Measurements from ENCODE around the gene RPL26.

The RPL26 gene

GRCh38 chr17:8406174-8406573 lies 23.2 kb upstream of the RPL26 start:
- no peaks in the 10 kb centered on the region for H3K36me3 ChIP-seq (replicated peaks; ENCODE audit: insufficient read depth, low read length)
- peaks cover 6% of the 10 kb centered on the region; the same call in 1 of the 2 replicates for H3K4me1 ChIP-seq (ENCODE audit: low read length)
- no peak overlapping the region for H3K9ac ChIP-seq (ENCODE audit: low read length)
- no peak overlapping the region for H2AFZ ChIP-seq (ENCODE audit: low read length)
- TF ChIP-seq EZH2phosphoT487 (IDR thresholded peaks at IDR 0.05; ENCODE audit: low read length) (no peak), EZH2 (optimal IDR thresholded peaks at IDR 0.05; ENCODE audit: low read depth, low read length) (no peak)
- TF ChIP-seq, protein P1, sequence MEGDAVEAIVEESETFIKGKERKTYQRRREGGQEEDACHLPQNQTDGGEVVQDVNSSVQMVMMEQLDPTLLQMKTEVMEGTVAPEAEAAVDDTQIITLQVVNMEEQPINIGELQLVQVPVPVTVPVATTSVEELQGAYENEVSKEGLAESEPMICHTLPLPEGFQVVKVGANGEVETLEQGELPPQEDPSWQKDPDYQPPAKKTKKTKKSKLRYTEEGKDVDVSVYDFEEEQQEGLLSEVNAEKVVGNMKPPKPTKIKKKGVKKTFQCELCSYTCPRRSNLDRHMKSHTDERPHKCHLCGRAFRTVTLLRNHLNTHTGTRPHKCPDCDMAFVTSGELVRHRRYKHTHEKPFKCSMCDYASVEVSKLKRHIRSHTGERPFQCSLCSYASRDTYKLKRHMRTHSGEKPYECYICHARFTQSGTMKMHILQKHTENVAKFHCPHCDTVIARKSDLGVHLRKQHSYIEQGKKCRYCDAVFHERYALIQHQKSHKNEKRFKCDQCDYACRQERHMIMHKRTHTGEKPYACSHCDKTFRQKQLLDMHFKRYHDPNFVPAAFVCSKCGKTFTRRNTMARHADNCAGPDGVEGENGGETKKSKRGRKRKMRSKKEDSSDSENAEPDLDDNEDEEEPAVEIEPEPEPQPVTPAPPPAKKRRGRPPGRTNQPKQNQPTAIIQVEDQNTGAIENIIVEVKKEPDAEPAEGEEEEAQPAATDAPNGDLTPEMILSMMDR (IDR thresholded peaks at IDR 0.05; ENCODE audit: low read length) = no peak
- H3K79me2 ChIP-seq (ENCODE audit: low read length) = no peaks in the 10 kb centered on the region
- H3K4me2 ChIP-seq (ENCODE audit: low read depth, low read length) = no peak overlapping the region
- no peak overlapping the region for H3K4me3 ChIP-seq (ENCODE audit: low read length)
- no peaks in the 10 kb centered on the region for H3K27me3 ChIP-seq (replicated peaks; ENCODE audit: insufficient read depth, low read length)
- no peaks in the 10 kb centered on the region for H3F3A ChIP-seq (ENCODE audit: insufficient read depth, low read length)
- no peaks in the 10 kb centered on the region for H3K9me3 ChIP-seq (replicated peaks; ENCODE audit: insufficient read depth, low read length)
- no peaks in the 10 kb centered on the region for H3K9me2 ChIP-seq (replicated peaks; ENCODE audit: insufficient read depth, low read length)
- no peak overlapping the region for H3K27ac ChIP-seq (ENCODE audit: low read length)
- no peak for DNase-seq
- no peaks in the 10 kb centered on the region for H4K20me1 ChIP-seq (ENCODE audit: insufficient read depth, low read length)

DNA sequence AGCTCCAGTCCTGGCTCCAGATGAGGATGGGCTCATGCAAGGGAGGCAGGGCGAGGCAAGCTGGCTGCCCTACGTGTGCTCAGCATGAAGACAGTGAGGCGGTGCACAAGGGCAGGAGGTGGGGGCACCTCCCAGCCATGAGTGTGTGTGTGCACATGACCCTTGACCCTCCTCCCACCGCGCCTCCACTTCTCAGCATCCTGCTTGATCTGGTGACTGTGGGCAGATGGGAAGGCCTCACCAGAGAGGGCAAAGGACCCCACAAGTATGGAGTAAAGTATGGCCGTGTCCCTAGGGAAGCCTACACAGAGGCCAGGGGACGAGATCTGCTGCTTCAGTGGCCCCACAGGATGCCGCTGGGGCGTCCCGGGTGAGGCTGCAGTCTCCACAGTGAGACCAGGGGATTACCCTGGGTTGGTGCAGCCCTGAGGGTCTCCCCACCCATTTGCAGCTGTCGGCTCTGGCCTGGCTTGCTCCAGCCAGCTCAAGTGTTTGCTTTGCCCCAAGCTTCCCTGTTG lies 22.6 kb upstream of the RPL26 start:
- no peak for TF ChIP-seq EZH2phosphoT487 (IDR thresholded peaks at IDR 0.05; ENCODE audit: low read length)
- TF ChIP-seq, protein P1 (IDR thresholded peaks at IDR 0.05; ENCODE audit: low read length) = no peak
- no peak for TF ChIP-seq EZH2 (optimal IDR thresholded peaks at IDR 0.05; ENCODE audit: low read depth, low read length)
- H3K9ac ChIP-seq (ENCODE audit: low read length) = no peak overlapping the region
- DNase-seq = no peak
- H3K4me3 ChIP-seq (ENCODE audit: low read length) = no peak overlapping the region
- H3K36me3 ChIP-seq (replicated peaks; ENCODE audit: insufficient read depth, low read length) = no peaks in the 10 kb centered on the region
- H3F3A ChIP-seq (ENCODE audit: insufficient read depth, low read length) = no peaks in the 10 kb centered on the region
- H3K4me1 ChIP-seq (ENCODE audit: low read length) = peaks cover 2% of the 10 kb centered on the region; the same call in 1 of the 2 replicates
- H3K9me2 ChIP-seq (replicated peaks; ENCODE audit: insufficient read depth, low read length) = no peaks in the 10 kb centered on the region
- H4K20me1 ChIP-seq (ENCODE audit: insufficient read depth, low read length) = no peaks in the 10 kb centered on the region
- no peak overlapping the region for H2AFZ ChIP-seq (ENCODE audit: low read length)
- H3K4me2 ChIP-seq (ENCODE audit: low read depth, low read length) = no peak overlapping the region
- no peak overlapping the region for H3K27ac ChIP-seq (ENCODE audit: low read length)
- no peaks in the 10 kb centered on the region for H3K9me3 ChIP-seq (replicated peaks; ENCODE audit: insufficient read depth, low read length)
- H3K79me2 ChIP-seq (ENCODE audit: low read length) = no peaks in the 10 kb centered on the region
- H3K27me3 ChIP-seq (replicated peaks; ENCODE audit: insufficient read depth, low read length) = peaks cover 5% of the 10 kb centered on the region

GRCh38 chr17:8402921-8403536 lies 20.0 kb upstream of the RPL26 start:
- H3K9me2 ChIP-seq (replicated peaks; ENCODE audit: insufficient read depth, low read length) = no peaks in the 10 kb centered on the region
- H3K27ac ChIP-seq (ENCODE audit: low read length) = no peak overlapping the region
- no peaks in the 10 kb centered on the region for H3K79me2 ChIP-seq (ENCODE audit: low read length)
- no peak for TF ChIP-seq EZH2 (optimal IDR thresholded peaks at IDR 0.05; ENCODE audit: low read depth, low read length)
- TF ChIP-seq, protein P1 (IDR thresholded peaks at IDR 0.05; ENCODE audit: low read length) = no peak
- no peak for TF ChIP-seq EZH2phosphoT487 (IDR thresholded peaks at IDR 0.05; ENCODE audit: low read length)
- no peaks in the 10 kb centered on the region for H3K4me1 ChIP-seq (ENCODE audit: low read length)
- H3K4me3 ChIP-seq (ENCODE audit: low read length) = no peak overlapping the region
- DNase-seq = no peak
- H4K20me1 ChIP-seq (ENCODE audit: insufficient read depth, low read length) = no peaks in the 10 kb centered on the region
- no peaks in the 10 kb centered on the region for H3K9me3 ChIP-seq (replicated peaks; ENCODE audit: insufficient read depth, low read length)
- peaks cover 7% of the 10 kb centered on the region for H3K27me3 ChIP-seq (replicated peaks; ENCODE audit: insufficient read depth, low read length)
- H3K4me2 ChIP-seq (ENCODE audit: low read depth, low read length) = no peak overlapping the region
- H3F3A ChIP-seq (ENCODE audit: insufficient read depth, low read length) = no peaks in the 10 kb centered on the region
- H3K36me3 ChIP-seq (replicated peaks; ENCODE audit: insufficient read depth, low read length) = no peaks in the 10 kb centered on the region
- no peak overlapping the region for H3K9ac ChIP-seq (ENCODE audit: low read length)
- no peak overlapping the region for H2AFZ ChIP-seq (ENCODE audit: low read length)
